ENCODE results near the gene PCDHGA12. TPM values are rescaled to one million over a fixed set of nuclear protein-coding genes. Genes with fewer than 3 reads are reported as not detected.

The PCDHGA12 gene
- total RNA-seq, 1 experiment from 2014 or later = 0.17 TPM

GRCh38 chr5:141476132-141476911 is 46.0 kb downstream of the PCDHGA12 start:
- Histone ChIP-seq H3K4me3 (replicated peaks in 1 of 2; ENCODE audit: low read depth in 1 of 2, low read length in 2 of 2) (no peak overlapping the region), H3K27me3 (ENCODE audit: insufficient read depth, low read length) (no peaks in the 10 kb centered on the region), H3K9me3 (ENCODE audit: control insufficient read depth in 1 of 2, insufficient read depth in 1 of 2, low read depth in 1 of 2, low read length in 2 of 2) (no peaks in the 10 kb centered on the region), H2AFZ (ENCODE audit: low read depth, low read length, poor library complexity, severe bottlenecking) (no peak overlapping the region), H3K4me1 (ENCODE audit: control insufficient read depth in 1 of 2, insufficient read depth in 2 of 2, low read length in 2 of 2) (no peaks in the 10 kb centered on the region), H3K4me2 (ENCODE audit: low read length) (no peak overlapping the region), H3K9ac (ENCODE audit: low read length) (no peak overlapping the region), H3K79me2 (ENCODE audit: insufficient read depth, low read length) (no peaks in the 10 kb centered on the region), H3K36me3 (ENCODE audit: control insufficient read depth in 1 of 2, insufficient read depth in 2 of 2, low read length in 2 of 2) (no peaks in the 10 kb centered on the region), H4K20me1 (ENCODE audit: insufficient read depth) (no peaks in the 10 kb centered on the region), H3K27ac (ENCODE audit: low read depth, low read length) (no peak overlapping the region), H3K9me2 (ENCODE audit: insufficient read depth) (no peaks in the 10 kb centered on the region)
- POLR2A ChIA-PET = no interaction called here
- ATAC-seq (no peak), DNase-seq (ENCODE audit: low read depth, low spot score) (no peak)
- intact Hi-C loops (cut with micrococcal nuclease) = no loop called here
- CTCF ChIA-PET = no interaction called here
- no TSS peak for BruUV-seq (replicated peaks)
- TF ChIP-seq YY1 (IDR thresholded peaks at IDR 0.05; ENCODE audit: extremely low read depth, insufficient replicate concordance, low read depth, low read length) = no peak
- no peak for TF ChIP-seq ATF3 (IDR thresholded peaks at IDR 0.05)
- TF ChIP-seq TCF7L2 (IDR thresholded peaks at IDR 0.05; ENCODE audit: borderline replicate concordance, extremely low read depth, insufficient read depth, insufficient read length) = no peak
- no peak for TF ChIP-seq EGR1 (IDR thresholded peaks at IDR 0.05; ENCODE audit: low read depth)
- no peak for TF ChIP-seq SP1 (IDR thresholded peaks at IDR 0.05; ENCODE audit: low read depth)
- TF ChIP-seq SRF (IDR thresholded peaks at IDR 0.05; ENCODE audit: low read depth) = no peak
- no peak for TF ChIP-seq FOSL1 (IDR thresholded peaks at IDR 0.05; ENCODE audit: low read depth)
- TF ChIP-seq CTCF (IDR thresholded peaks at IDR 0.05 in 2 of 3, conservative IDR thresholded peaks at IDR 0.05 in 1 of 3; ENCODE audit: borderline replicate concordance in 1 of 3, insufficient read depth in 1 of 3, low read depth in 2 of 3, low read length in 2 of 3) = no peak
- TF ChIP-seq POLR2A (IDR thresholded peaks at IDR 0.05; ENCODE audit: borderline replicate concordance, extremely low read depth, insufficient read depth, insufficient read length) = no peak
- no peak for TF ChIP-seq MAX (IDR thresholded peaks at IDR 0.05)
- no peak for TF ChIP-seq CBX3 (IDR thresholded peaks at IDR 0.05; ENCODE audit: low read depth)
- RAD21 ChIA-PET (ENCODE audit: low non-redundant PET in 1 of 2, low total read pairs in 2 of 2, uncharacterized antibody in 2 of 2, unreplicated experiment in 2 of 2) = no interaction called here

Measured in HCT116 (cell line).